K562 (cell line): ENCODE data around the gene SPTA1. TPM values are rescaled to one million over a fixed set of nuclear protein-coding genes. Genes with fewer than 3 reads are reported as not detected.

Experiments
- C11orf30 ChIP-seq: fragments of 450-650 bp; IDR thresholded peaks from 2 replicates; pipeline ENCODE4 v1.6.1; 2016; ENCODE audit warnings: low read depth, mild to moderate bottlenecking
- EP300 ChIP-seq: IDR thresholded peaks from 2 replicates; pipeline ENCODE4 v1.6.1; 2012; ENCODE audit warnings: low read length, improper control_type of control experiment
- GATAD2A ChIP-seq: fragments of 450-650 bp; IDR thresholded peaks from 2 replicates; pipeline ENCODE4 v1.6.1; 2017
- MED1 ChIP-seq: sonication (generic); formaldehyde crosslinking; IDR thresholded peaks from 2 replicates; pipeline ENCODE4 v1.8.1; 2023; ENCODE audit warnings: missing genetic modification reagents, borderline replicate concordance
- MTA2 ChIP-seq: fragments of 450-650 bp; IDR thresholded peaks from 2 replicates; pipeline ENCODE4 v1.6.1; 2016; ENCODE audit warnings: low read depth
- MXI1 ChIP-seq: IDR thresholded peaks from 2 replicates; pipeline ENCODE4 v1.6.1; 2011; ENCODE audit warnings: low read depth, mild to moderate bottlenecking, improper control_type of control experiment, low read length
- NELFE ChIP-seq: IDR thresholded peaks from 2 replicates; pipeline ENCODE4 v1.6.1; 2011; ENCODE audit warnings: mild to moderate bottlenecking; ENCODE audit not compliant: insufficient read depth, insufficient read length
- PHTF2 ChIP-seq: fragments of 250-450 bp; sonication (Bioruptor Pico); IDR thresholded peaks from 2 replicates; pipeline ENCODE4 v1.5.0; 2021; ENCODE audit warnings: mild to moderate bottlenecking
- PYGO2 ChIP-seq: fragments of 450-650 bp; IDR thresholded peaks from 2 replicates; pipeline ENCODE4 v1.6.1; 2016; ENCODE audit warnings: mild to moderate bottlenecking, missing genetic modification characterization, moderate library complexity, missing compliant biosample characterization
- SIN3A ChIP-seq, 2 experiments: fragments of 150-350 bp in 1 of 2; IDR thresholded peaks; 2 replicates each; pipeline ENCODE4 v1.6.1; 2011 to 2016; ENCODE audit warnings: borderline replicate concordance in 2 of 2, low read depth in 2 of 2, low read length in 2 of 2, mild to moderate bottlenecking in 2 of 2, moderate library complexity in 2 of 2; ENCODE audit not compliant: control insufficient read depth in 1 of 2
- SMAD4 ChIP-seq: fragments of 250-450 bp; sonication (Bioruptor Pico); conservative IDR thresholded peaks from 2 replicates; pipeline ENCODE4 v1.8.0; 2021; ENCODE audit warnings: inconsistent platforms, mild to moderate bottlenecking, moderate library complexity
- TAF1 ChIP-seq: IDR thresholded peaks from 2 replicates; pipeline ENCODE4 v1.6.1; 2011; ENCODE audit warnings: mild to moderate bottlenecking, low read length, moderate library complexity; ENCODE audit not compliant: insufficient read depth, control insufficient read depth, severe bottlenecking; ENCODE audit errors: extremely low read depth
- TCF3 ChIP-seq: sonication (generic); formaldehyde crosslinking; IDR thresholded peaks from 2 replicates; pipeline ENCODE4 v1.4.0; 2020; ENCODE audit warnings: mild to moderate bottlenecking, missing genetic modification reagents
- THRAP3 ChIP-seq: fragments of 450-650 bp; IDR thresholded peaks from 2 replicates; pipeline ENCODE4 v1.6.1; 2016; ENCODE audit warnings: mild to moderate bottlenecking, inconsistent platforms, borderline replicate concordance
- ZBTB8A ChIP-seq: fragments of 450-650 bp; IDR thresholded peaks from 2 replicates; pipeline ENCODE4 v1.6.1; 2018; ENCODE audit warnings: mild to moderate bottlenecking, moderate library complexity; ENCODE audit not compliant: partially characterized antibody
- ZKSCAN3 ChIP-seq: fragments of 250-450 bp; sonication (Bioruptor Pico); IDR thresholded peaks from 2 replicates; pipeline ENCODE4 v1.4.0; 2020
- ZKSCAN8 ChIP-seq: fragments of 200-800 bp; sonication (Bioruptor generic); IDR thresholded peaks from 2 replicates; pipeline ENCODE4 v1.6.1; 2016; ENCODE audit warnings: missing genetic modification characterization, missing compliant biosample characterization
- ZNF134 ChIP-seq: fragments of 250-450 bp; sonication (Bioruptor Pico); conservative IDR thresholded peaks from 2 replicates; pipeline ENCODE4 v1.4.0; 2020
- ZNF766 ChIP-seq: fragments of 200-800 bp; sonication (Bioruptor generic); conservative IDR thresholded peaks from 2 replicates; pipeline ENCODE4 v1.6.1; 2016; ENCODE audit warnings: missing genetic modification characterization, missing compliant biosample characterization
- polyA plus RNA-seq, 8 experiments: library from polyadenylated mRNA; depleted of rRNA in 4 of 8; stranded (reverse) in 5 of 8; unstranded in 3 of 8; fragments of >200 nt; fragmentation: Nextera tagmentation in 2 of 8; fragmentation: Illumina TruSeq in 1 of 8; extraction: Ambion mirVana in 2 of 8; extraction: Trizol in 1 of 8; gene quantifications; 2 replicates each; pipeline versions ENCODE4 v1.2.1 to v1.2.3, GENCODE V29; 2011 to 2014; ENCODE audit warnings: inconsistent platforms in 1 of 8, missing spikeins in 1 of 8
- total RNA-seq, 7 experiments: library from RNA; depleted of rRNA in 6 of 7; stranded (reverse); fragments of >200 nt in 6 of 7; fragmentation: Illumina TruSeq in 2 of 7; extraction: Trizol in 2 of 7; gene quantifications; 2 replicates each; pipeline versions ENCODE4 v1.2.1 to v1.2.3, GENCODE V29; 2011 to 2021; ENCODE audit warnings: low replicate concordance in 1 of 7
- TF ChIP-seq, protein P1 (sequence below): fragments of 250-450 bp; sonication (Bioruptor Pico); IDR thresholded peaks from 2 replicates; pipeline ENCODE4 v1.5.0; 2021
- TF ChIP-seq, protein P2 (sequence below): fragments of 450-650 bp; IDR thresholded peaks from 2 replicates; pipeline ENCODE4 v1.6.1; 2016; ENCODE audit warnings: mild to moderate bottlenecking
- TF ChIP-seq, protein P3 (sequence below), 2 experiments: IDR thresholded peaks in 1 of 2; conservative IDR thresholded peaks in 1 of 2; 2 replicates each; pipeline ENCODE4 v1.6.1; 2016; ENCODE audit warnings: low read depth in 2 of 2, mild to moderate bottlenecking in 1 of 2, missing compliant biosample characterization in 1 of 2, missing genetic modification characterization in 1 of 2, moderate library complexity in 1 of 2

Gene SPTA1
- total and polyA plus RNA-seq, 9 of the 15 experiments (the other 6 are each of a cell fraction or from before 2014, with no cell fraction given) = 11.0 to 62.1 (median 45.9) TPM

DNA sequence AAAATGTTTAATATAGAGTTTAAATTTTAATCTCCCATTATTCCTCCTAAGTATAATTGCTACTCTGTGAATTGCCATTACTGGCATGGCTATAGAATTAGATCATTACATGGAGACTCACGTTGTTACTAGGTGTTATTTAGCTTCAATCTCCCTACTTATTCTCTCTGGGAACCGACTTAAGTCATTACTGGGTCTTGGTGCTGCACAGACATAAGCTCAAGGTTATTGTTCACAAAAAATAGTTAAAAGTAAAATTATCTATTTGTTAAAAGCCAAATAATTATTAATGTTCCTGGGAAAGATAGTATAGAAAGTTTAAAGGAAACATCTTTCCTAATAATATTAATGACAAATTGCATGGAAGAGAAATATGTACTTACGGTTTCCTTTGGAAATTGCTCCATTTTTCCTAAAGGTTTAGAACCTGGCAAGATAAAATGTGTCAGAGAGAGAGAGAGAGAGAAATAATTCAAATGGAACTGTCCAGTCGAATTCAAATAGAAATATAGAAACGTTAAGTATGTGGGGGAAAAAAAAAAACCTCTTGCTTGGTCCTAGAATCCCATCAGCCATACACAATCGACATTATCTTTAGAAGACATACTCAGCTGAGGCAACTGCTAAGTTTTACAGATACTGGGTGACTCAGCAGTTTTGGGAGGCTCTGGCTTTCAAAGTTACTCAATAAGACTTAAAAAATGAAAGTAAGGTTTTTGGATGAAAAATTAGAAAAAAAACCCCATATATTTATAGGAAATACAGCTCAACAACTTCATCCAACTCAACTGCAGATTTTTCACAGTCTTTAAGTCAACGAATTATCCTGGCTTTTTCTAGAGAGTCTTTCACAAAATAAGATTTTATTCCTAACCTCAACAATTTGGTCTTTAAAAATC, at the start of gene SPTA1 (continued):
- TF ChIP-seq EP300 = peak; percentile 92
- no peak for TF ChIP-seq PHTF2
- TF ChIP-seq MXI1 = no peak
- TF ChIP-seq C11orf30 = peak; percentile 98
- TF ChIP-seq ZKSCAN8 (CRISPR knock-in tag) = no peak
- no peak for TF ChIP-seq ZKSCAN3 (CRISPR knock-in tag)
- TF ChIP-seq, protein P1, sequence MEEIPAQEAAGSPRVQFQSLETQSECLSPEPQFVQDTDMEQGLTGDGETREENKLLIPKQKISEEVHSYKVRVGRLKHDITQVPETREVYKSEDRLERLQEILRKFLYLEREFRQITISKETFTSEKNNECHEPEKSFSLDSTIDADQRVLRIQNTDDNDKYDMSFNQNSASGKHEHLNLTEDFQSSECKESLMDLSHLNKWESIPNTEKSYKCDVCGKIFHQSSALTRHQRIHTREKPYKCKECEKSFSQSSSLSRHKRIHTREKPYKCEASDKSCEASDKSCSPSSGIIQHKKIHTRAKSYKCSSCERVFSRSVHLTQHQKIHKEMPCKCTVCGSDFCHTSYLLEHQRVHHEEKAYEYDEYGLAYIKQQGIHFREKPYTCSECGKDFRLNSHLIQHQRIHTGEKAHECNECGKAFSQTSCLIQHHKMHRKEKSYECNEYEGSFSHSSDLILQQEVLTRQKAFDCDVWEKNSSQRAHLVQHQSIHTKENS (CRISPR knock-in tag) = no peak
- no peak for TF ChIP-seq SIN3A (IDR thresholded peaks at IDR 0.05; ENCODE audit: borderline replicate concordance in 2 of 2, control insufficient read depth in 1 of 2, low read depth in 2 of 2, low read length in 2 of 2)
- no peak for TF ChIP-seq NELFE
- TF ChIP-seq PYGO2 = no peak
- TF ChIP-seq, protein P2, sequence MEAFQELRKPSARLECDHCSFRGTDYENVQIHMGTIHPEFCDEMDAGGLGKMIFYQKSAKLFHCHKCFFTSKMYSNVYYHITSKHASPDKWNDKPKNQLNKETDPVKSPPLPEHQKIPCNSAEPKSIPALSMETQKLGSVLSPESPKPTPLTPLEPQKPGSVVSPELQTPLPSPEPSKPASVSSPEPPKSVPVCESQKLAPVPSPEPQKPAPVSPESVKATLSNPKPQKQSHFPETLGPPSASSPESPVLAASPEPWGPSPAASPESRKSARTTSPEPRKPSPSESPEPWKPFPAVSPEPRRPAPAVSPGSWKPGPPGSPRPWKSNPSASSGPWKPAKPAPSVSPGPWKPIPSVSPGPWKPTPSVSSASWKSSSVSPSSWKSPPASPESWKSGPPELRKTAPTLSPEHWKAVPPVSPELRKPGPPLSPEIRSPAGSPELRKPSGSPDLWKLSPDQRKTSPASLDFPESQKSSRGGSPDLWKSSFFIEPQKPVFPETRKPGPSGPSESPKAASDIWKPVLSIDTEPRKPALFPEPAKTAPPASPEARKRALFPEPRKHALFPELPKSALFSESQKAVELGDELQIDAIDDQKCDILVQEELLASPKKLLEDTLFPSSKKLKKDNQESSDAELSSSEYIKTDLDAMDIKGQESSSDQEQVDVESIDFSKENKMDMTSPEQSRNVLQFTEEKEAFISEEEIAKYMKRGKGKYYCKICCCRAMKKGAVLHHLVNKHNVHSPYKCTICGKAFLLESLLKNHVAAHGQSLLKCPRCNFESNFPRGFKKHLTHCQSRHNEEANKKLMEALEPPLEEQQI = peak; percentile 54; the same call in 1 of the 2 replicates
- peak; percentile 78 for TF ChIP-seq TCF3 (CRISPR knock-in tag)
- TF ChIP-seq, protein P3, sequence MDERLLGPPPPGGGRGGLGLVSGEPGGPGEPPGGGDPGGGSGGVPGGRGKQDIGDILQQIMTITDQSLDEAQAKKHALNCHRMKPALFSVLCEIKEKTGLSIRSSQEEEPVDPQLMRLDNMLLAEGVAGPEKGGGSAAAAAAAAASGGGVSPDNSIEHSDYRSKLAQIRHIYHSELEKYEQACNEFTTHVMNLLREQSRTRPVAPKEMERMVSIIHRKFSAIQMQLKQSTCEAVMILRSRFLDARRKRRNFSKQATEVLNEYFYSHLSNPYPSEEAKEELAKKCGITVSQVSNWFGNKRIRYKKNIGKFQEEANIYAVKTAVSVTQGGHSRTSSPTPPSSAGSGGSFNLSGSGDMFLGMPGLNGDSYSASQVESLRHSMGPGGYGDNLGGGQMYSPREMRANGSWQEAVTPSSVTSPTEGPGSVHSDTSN (CRISPR knock-in tag; IDR thresholded peaks at IDR 0.05; ENCODE audit: low read depth) = no peak
- TF ChIP-seq, protein P3 (tag; conservative IDR thresholded peaks at IDR 0.05; ENCODE audit: low read depth) = peak; percentile 43
- peak; percentile 75; the same call in 1 of the 2 replicates for TF ChIP-seq GATAD2A
- TF ChIP-seq TAF1 = peak; percentile 29
- peak; percentile 28; the same call in 1 of the 2 replicates for TF ChIP-seq SMAD4 (CRISPR knock-in tag)
- TF ChIP-seq THRAP3 = no peak
- peak; percentile 43; the same call in 1 of the 2 replicates for TF ChIP-seq ZNF766 (CRISPR knock-in tag)
- no peak for TF ChIP-seq ZBTB8A
- peak; percentile 61 for TF ChIP-seq MTA2
- no peak for TF ChIP-seq ZNF134
- TF ChIP-seq MED1 (CRISPR knock-in tag) = no peak
